CD4-positive, alpha-beta T cell treated with Interferon alpha-2 for 1 hour (primary cell): ENCODE data around the gene REEP3.

Experiments
- DNase-seq, 2 donors: peaks; one replicate each; pipeline ENCODE4 v3.0.0-alpha.2; 2020 to 2022

The REEP3 gene

DNA sequence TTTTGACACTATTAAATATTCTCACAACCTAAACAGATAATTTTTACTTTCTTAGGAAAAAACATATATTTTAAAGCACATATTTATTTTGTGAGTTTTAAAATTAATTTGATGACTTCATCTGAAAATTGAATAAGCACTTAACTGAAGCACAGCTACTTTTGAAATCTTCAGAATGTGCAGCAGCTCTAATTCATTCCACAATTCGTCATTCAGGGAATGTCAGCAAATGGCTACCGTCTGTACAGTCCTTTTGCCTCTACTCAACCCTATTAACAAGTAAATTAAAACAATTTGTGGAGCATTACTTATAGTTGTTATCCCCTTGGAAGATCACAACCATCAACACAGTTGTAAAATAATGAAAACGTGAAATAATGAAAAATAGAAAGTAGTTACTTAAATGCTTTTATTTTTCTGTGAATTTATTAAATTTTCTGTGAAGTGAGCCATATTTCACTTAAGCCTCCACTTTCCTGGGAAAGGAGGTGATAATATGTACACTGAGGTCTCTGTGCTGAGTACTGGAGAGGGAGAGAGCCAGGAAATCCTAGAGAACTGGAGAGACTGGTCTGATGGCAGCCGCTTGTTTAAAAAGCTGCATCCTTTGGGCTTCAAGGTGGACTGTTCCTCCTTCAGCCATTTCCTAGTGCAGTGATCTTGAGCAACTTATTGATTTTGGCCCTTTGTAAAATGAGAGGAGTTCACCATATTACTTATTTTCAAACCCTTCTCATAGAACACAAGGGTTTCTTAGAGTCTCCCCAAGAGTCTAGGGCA lies 70.6 kb downstream of the REEP3 start:
- DNase-seq, result no peak

DNA sequence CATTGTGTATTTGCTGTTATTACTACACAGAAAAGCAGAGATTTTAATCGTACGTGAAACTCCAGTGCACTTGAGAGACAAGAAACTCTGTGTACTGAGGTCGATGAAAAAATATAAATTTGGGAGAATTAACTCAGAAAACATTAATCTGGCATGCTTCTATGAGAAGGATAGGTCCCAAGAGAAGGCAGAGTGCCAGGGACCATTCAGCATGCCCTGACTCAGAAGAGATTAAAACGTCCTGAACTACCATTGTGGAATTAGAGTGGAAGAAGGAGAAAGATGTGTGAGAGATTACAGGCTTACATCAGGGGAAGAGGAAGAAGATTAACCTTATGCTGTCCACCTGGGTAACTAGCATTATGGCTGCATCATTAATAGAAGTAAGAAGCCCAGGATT lies 72.4 kb downstream of the REEP3 start:
- DNase-seq, result no peak

DNA sequence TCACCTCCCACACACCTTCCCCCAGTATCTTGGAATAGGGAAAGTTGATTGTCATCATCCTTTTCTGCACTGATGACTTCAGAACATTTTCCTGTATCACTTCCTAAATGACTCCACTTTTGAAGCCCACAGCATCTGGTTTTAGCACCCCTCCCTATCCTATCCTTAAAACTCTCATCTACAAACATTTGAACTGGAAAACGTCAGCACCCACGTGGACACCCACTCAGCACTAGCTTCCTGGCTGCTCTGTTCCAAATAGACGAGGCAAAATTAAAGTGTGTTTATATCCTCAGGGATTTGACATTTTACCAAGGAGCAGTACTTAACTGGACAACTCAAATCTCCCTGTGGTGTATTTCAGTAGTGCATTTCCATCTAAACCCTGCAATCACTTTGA lies 73.9 kb downstream of the REEP3 start:
- no peak for DNase-seq

DNA sequence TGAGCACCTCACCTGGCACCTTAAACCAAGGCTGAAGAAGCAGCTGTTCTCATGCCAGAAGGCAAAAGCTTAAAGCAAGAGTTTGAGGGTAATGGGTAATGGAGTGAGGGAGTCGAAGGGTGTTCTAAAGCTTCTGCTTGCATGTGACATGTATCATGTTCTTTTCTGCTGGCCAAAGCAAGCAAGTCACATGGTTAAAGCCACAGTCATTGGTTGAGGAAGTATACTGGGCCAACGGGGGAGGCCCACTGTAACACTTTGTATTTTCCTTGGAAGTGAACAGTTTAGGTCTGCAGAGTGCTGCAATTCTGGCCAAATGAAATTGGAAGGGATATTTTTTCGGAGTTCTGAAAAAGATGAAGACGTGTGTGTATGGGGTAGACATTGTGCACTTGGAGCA lies 75.7 kb downstream of the REEP3 start:
- DNase-seq, result no peak

DNA sequence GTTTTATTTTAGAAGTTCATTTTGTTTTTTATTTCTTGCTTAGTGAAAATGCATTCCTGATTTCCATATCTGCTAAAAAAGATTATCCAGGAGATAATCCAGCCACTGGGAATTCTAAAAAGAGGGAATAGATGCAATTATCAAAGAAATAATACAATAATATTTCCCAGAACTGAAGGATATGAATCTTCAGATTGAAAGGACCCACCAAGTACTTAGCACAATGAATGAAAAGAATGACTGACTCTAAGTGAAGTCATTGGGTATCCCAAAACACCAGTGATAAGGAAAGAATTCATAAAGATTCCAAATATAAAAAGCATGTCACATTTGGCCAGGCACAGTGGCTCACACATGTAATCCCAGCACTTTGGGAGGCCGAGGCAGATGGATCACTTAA lies 79.3 kb downstream of the REEP3 start:
- no peak for DNase-seq

DNA sequence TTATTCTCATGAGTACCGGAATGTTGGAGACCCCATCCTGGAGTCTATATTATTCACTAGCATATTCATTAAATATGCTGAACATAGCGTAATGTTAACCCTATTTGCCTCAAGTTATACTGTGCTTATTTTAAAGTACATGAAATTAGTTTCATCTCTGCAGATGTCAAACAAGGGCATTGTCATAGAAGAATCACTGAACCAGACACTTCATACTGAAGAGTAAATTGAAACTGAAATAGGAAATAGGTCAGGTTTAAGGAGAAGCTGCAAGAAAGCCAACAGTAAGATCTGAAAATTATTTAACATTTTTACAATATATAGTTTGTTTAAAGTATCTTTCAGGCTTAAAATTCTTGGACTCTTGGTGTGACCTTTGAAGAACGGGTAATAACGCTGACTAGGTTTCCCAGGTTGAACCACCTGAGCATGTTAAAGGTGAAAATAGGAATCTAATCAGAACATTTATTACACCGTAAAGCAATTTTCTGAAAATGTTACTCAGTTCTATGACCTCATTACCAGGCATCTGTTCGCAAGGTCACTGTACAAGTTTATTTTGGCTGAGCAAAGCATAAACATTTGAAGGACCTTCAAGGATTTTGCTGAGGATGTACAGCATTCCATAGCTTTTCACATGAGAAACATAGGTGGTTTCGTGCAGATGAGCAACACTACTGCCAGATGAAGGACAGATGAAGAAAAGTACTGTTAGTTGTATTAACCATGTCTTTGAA lies 82.7 kb downstream of the REEP3 start:
- DNase-seq, result no peak

DNA sequence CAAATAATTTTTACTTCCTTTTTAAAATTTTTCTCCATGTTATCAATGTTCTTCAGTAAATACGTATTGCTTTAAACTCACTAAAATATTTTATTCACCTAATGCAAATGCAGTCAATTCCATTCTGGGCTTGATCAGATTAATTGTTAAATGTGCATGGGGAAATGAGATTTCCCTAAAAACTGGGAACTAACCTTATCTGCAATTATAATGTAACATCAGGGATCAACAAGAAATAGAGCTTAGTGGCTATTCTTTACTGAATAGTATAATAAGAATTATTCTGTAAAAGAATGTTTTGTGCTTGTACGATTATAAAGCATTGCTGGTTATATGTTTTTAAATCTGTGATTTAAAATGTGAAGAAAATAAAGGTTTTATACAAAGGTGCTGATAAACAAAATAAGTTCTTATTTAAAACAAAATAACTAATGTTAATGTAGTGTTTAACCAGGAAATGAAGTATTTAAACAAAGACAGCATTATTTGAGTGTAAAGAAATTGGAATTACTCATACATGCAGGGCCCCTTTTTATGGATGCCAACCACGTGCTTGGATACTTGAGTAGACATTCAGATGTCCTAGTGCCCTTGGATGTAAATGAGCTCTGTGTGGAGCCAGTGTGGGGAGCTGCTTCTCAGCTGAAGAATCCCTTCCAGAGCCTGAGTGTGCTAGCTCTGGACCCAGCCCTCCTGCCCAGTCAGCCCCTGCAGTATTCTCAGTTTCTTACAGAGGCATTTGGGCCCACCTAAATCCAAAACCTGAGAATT lies 84.2 kb downstream of the REEP3 start:
- no peak for DNase-seq

DNA sequence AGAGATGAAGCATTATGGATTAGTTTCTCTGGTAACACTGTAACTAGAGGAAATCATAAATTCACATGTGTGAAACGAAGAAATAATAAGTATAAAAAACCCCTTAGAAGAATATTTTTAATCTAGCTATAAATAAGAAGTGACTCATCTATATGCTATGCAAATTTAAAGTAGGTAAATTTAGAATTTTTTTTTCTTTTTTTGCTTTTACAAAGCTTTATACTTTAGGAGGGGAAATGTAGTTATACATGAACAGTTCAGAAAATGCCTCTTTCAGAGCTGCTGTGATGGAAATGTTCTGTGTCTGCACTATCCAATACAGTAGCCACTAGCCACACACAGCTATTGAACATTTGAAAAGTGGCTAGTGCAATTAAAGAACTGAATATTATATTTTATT lies 87.3 kb downstream of the REEP3 start:
- DNase-seq, result no peak

DNA sequence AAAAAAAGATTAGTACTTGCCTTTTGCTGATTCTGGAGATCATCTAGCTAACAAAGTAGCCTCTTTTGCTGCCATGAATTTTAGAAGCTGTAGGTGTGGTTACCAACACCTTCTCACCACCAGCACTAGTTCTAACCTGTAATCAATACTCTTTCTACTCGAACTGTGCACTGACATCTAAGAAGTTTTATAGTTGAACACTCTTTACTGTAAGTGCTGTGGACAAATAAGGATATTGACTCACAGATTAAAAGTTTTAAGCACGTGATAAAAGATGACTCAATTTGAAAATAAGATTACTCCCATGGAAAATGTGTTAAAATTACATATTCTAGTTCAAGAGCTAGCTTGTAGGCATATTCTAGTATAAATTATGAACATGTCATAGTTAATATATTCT lies 89.9 kb downstream of the REEP3 start:
- DNase-seq, result no peak

DNA sequence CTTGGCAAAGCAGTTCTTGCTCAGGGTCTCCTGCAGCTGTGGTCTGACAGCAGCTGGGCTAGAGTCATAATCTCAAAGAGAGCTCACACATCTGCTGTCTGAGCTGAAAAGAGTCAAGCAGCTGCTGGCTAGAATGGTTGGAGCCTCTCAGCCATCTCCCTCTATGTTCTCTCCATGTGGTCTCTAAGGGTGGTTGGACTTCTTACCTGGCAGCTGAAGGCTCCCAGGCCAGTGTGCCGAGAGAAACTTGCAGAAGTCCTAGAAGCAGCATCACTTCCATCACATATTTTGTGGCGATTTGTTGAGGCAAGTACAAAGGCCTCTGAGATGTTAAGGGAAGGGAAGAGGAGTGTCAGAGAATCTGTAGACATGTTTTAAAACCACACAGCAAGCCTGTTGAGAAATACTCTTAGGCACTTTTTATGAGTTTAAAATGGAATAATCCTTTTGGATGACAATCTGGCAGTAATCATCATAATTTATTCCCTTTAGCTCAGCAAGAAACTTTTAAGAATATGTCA lies 93.2 kb downstream of the REEP3 start:
- no peak for DNase-seq

DNA sequence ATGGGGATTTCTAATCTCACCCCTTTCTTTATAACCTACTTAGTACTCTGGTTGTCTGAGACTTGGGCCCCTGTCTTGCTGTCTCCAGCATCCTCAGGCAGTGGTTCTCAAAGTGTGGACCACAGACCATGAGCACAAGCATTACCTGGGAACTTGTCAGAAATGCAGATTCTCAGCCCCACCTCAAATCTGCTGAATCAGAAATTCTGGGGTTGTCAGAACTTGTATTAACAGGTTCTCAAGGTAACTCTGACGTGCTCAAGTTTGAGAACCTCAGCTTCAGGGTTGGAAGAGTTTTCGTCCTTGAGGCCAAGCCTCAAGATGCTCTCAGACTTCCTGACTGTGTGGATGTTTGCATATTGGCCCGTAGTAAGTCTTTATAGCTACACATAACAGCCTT lies 97.4 kb downstream of the REEP3 start:
- DNase-seq, result no peak

DNA sequence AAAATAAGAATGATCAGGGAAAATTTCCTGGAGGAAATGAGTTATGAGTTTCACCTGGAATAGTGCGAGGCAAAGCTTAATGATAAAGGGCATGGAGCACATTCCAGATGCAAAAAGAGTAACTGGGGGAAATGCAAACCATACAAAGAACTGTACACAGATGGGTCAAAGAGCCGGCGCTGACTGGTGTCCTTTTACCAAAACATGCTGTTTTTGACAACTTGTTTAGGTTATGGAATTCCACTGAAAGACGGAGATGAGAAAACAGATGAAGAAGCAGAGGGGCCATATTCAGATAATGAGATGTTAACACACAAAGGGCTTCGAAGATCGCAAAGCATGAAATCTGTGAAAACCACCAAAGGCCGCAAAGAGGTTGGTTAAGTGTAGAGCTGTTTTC lies 98.2 kb downstream of the REEP3 start:
- no peak for DNase-seq

DNA sequence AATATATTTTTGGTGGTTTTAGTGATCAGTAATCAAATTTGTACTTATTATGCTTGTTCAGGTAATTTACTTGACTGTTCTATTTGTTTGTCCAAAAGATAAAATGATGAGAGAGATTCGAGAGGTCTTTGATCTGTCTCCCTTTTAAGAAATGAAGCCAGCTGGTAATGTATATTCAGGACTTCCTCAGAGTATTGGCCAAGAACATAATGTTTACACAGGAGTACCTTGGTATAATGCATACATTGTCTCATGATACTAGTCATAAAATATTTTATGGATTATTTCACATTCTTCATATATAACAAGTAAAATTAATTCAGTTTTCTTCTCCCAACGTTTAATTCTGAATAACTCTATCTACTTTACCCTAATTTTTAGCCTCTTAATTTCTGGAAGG lies 100.9 kb downstream of the REEP3 start:
- DNase-seq, result no peak

DNA sequence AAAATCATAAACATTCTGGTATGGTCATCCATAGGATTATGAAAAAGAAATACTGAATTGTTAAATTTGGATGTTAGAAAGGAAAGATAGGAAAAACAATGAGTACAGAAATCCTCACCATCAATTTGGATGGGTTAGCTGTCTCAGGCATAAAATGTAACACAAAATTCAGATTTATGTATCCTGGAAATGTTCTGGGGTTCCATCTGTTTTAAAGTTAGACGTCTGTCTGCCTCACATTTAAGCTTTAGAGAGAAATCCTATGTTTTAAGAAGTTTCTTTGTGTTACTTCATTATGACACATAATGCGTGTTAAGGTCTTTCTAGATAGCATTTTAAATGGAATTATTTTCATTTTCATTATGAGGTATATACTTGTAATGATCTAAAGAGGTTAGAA lies 103.5 kb downstream of the REEP3 start:
- no peak for DNase-seq

DNA sequence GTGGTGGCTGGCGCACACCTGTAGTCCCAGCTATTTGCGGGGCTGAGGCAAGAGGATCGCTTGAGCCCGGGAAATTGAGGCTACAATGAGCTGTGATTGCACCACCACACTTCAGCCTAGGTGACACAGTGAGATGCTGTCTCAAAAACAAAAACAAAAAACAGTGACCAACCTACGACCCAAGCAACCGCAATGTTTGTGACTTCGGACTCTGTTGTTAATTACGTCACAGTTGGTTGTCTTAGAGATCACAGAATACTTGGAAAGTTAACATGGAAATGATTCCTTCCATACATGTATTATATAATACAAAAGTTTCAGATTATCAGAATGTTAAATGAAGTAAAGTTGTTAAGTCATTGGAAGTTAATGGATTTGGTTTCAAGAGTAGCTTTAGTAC lies 106.2 kb downstream of the REEP3 start:
- DNase-seq, result no peak

DNA sequence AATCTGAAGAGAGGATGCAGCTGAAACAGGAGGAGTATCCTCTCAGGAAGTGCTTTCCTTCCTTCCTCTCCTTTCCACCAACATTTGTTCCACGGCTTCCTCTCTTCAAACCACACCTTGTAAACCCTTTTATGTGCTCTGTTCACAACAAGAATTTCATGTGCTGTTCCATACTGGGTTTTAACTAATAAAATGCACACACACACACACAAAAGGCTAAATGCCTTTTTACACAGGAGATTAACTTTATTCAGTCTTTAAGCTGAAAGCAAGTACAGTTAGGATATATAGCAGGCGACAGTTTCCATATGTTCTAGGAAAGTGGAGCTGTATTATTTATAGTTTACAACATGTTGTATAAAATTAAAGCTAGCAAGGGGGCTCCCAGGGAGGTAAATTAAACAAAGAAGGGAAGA lies 106.7 kb downstream of the REEP3 start:
- DNase-seq, result no peak

DNA sequence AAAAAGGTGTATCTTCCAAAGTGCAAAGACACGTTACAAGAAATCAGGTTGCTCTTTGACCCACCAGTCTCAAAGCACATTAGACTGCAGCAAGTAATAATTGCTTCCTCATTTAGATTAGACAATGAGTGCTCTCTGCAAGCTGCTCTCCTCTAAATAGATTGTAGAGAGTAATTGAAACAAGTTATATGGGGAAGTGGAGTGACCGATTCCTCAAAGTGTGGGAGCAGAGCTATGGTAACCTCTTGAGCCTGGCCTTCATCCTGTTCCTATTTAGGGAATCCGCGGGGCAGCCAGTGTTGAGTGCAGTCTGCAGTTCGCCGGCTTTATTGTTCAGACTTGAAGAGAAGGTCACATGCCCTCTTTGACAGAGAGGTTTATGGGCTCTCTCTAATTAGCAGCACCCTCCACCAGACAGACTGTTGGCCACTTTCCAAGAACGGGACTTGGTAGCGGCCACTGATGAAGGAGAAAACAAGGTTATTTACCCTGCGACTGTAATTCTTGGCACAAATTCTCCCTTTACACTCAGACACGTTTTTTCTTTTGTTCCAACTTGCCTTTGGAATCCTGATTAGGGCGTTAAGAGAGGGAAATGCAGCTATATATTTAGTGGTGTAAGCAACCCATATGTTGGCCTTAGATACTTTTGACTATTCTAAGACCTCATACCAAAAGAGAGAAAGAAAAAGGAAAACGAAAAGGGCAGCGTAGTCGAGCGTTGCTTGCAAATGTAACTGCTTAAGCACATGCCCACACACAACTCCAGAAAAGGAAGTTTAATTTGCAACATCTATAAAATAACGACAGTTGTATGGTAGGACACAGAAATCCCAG lies 107.5 kb downstream of the REEP3 start:
- peak; percentile 12 to 24 for DNase-seq

DNA sequence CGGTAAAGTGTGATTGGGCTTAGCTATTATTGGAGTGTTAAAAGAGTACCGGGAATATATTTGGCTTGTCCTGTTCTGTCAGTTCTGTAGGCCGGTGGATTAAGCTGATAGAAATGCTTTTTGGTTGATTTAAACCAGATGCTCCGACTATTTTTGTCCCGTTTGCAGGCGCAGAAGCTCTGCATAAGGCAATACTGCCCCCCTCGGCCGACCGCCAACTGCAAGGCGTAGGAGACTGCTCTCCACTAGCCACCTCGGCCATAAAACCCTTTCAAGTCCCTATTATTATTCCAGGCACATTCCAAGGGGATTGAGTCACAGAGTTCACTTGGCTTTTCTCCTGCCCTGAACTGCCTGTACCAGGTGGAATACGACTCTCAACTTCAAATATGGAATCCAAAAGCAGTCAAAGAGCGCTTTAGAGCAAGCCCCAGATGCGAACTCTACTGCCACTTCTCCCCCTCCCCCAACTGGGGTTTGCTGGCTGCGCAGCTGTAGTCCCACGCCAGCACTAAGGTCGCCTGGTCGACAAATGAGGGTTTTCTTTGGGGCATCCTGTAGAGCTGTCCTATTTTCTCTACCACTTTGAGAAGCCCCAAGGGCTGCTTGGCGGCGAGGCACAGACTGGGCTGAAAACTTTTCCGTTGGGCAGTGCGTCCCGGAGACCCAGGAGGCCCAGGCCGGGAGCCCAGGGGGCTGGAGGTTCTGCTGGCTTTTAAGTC lies 108.3 kb downstream of the REEP3 start:
- DNase-seq, result peak; percentile 75 to 77

DNA sequence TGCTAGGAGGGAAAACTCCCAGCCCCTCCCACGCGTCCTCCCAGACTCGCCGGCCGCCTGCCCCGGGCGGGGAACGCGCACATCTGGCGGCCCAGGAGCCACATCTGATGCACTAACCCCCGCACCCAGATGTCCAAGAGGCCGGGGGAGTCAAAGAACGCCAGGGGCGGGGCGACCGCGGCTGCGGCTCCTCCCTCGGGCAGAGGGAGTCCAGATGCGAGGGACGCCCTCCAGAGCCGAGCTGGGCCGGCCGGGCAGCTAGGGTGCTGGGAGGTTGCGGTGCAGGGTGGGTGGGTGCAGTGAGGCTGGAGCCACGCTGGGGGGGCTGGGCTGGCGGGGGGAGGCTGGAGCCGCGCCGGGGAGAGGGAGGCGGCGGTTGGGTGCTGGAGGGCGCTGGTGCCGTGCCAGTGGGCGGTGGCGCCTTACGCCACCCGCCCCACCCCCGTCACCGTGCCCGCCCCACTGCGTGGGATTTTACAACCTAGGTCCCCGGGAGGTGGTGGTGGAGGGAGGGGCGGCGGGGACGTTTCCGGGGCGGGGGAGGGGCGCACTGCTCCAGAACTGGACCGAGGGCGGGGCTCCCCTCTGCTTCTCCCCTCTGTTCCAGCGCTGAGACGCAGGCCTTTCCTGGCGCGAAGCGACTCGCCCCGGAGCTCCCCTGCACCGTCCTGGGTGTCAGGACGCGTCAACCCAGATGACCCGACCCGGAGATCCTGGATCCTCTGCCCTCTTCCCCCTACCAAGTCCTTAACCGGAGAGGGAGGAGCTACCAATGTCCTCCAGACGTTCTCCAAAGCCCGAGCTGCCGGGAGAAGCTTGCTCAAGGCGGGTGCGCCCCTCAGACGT lies 109.1 kb downstream of the REEP3 start:
- peak; percentile 70 to 81 for DNase-seq

DNA sequence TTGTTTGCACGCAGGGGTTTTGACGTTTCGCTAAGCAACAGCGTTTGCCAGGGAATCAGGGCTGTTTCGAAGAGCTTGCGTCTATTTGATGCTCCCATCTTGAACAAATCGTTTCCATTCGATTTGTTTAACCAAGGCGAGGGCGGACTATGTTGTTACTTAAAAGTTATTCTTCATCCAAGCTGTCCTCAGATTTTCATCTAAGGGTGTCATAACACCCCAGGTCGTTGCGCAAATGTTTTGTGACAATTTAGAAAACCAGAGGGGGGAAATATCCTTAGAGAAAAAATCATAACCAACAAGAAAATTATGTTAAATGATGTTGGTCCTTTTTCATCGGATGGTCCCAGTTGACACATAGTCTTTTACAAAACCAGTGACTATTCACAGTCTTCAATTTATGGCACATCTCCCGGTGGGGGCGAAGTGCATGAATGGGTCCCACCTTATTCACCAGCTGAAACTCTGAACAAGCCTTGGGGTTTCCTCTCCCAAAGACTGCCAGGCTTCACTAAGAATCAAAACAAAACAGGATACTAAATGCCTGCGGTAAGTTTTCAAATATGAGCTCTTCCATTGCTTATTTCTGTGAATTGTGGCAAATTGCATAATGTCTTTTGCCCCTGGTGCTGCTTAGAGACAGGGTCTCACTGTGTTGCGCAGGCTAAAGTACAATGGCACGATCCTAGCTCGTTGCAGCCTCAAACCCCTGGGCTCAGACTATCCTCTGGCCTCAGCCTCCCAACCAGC lies 109.9 kb downstream of the REEP3 start:
- DNase-seq, result no peak
